GM20431 (cell line): ENCODE measurements around the gene C1QTNF7.

ENCODE experiments used
- in situ Hi-C: fragments of 300-500 bp; cut with MseI, MboI; formaldehyde crosslinking; loops from one replicate; pipeline ENCODE4 v1.15.0; 2020; ENCODE audit warnings: low sequenced_read_pairs; ENCODE audit not compliant: unreplicated experiment

Gene C1QTNF7

DNA sequence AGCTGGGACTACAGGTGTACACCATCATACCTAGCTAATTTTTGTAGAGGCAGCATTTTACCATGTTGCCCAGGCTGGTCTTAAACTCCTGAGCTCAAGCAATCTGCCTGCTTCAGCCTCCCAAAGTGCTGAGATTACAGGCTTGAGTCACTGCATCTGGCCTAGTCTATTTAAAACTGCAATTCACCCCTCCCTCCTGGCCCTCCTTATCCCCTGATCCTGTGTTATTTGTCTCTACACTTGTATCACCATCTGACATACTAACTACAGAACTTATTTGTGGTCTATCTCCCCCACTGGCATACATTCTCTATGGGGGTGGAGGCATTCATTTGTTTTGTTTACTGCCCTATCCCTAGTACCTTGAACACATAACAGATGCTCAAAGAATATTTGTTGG lies 65.6 kb downstream of the C1QTNF7 start:
- in situ Hi-C loops: loop anchor here (25.0 kb wide), 1 partner anchor 469 kb away; the partner anchor contains the start of gene FGFBP2

DNA sequence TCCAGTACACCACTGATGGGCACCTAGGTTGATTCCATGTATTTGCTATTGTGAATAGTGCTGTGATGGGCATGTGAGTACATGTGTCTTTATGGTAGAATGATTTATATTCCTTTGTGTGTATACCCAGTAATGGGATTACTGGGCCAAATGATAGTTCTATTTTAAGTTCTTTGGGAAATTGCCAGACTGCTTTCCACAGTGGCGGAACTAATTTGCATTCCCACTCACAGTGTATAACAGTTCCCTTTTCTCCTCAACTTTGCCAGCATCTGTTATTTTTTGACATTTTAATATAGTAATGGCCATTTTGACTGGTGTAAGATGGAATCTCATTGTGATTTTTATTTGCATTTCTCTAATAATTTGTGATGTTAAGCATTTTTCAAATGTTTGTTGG lies 67.8 kb downstream of the C1QTNF7 start:
- in situ Hi-C loops: loop anchor here (25.0 kb wide), 1 partner anchor 467 kb away; the partner anchor contains the start of gene FGFBP2
